Tibial nerve (tissue), 4 donors: ENCODE results near the gene OR5D14. TPM values are rescaled to one million over a fixed set of nuclear protein-coding genes. Genes with fewer than 3 reads are reported as not detected.

ENCODE experiments used
- DNase-seq, 2 donors: peaks; one replicate each; pipeline ENCODE4 v3.0.0-alpha.2; 2019; ENCODE audit warnings: low spot score in 2 of 2
- H3K27ac ChIP-seq, 4 donors: fragments of 200-600 bp; sonication (generic) in 3 of 4; one replicate each; pipeline ENCODE4 v1.5.1; 2017 to 2019; ENCODE audit warnings: mild to moderate bottlenecking in 1 of 4
- H3K27me3 ChIP-seq, 2 donors: fragments of 200-600 bp; sonication (generic) in 1 of 2; one replicate each; pipeline versions ENCODE4 v1.5.1 to v1.6.0; 2017 to 2019
- H3K36me3 ChIP-seq, 3 donors: fragments of 200-600 bp; sonication (generic); one replicate each; pipeline ENCODE4 v1.5.1; 2018 to 2019
- H3K4me1 ChIP-seq, 4 donors: fragments of 200-600 bp; sonication (generic) in 3 of 4; one replicate each; pipeline ENCODE4 v1.5.1; 2017 to 2019
- H3K4me3 ChIP-seq, 4 donors: fragments of 200-600 bp; sonication (generic) in 3 of 4; one replicate each; pipeline ENCODE4 v1.5.1; 2017 to 2019; ENCODE audit warnings: mild to moderate bottlenecking in 1 of 4, moderate library complexity in 1 of 4
- H3K9me3 ChIP-seq, 4 donors: fragments of 200-600 bp; sonication (generic) in 3 of 4; one replicate each; pipeline ENCODE4 v1.5.1; 2017 to 2019
- CTCF ChIP-seq, 5 experiments: fragments of 200-600 bp in 3 of 5; fragments of 450-650 bp in 2 of 5; sonication (generic) in 3 of 5; IDR thresholded peaks; one replicate each; pipeline ENCODE4 v1.5.1; 2016 to 2019; ENCODE audit warnings: antibody characterized with exemption in 5 of 5, mild to moderate bottlenecking in 3 of 5, moderate library complexity in 2 of 5
- EP300 ChIP-seq, 2 donors: sonication (generic); formaldehyde crosslinking; IDR thresholded peaks; one replicate each; pipeline ENCODE4 v1.6.1; 2017; ENCODE audit warnings: antibody characterized with exemption in 2 of 2, mild to moderate bottlenecking in 1 of 2
- POLR2A ChIP-seq, 2 donors: fragments of 450-650 bp; IDR thresholded peaks; one replicate each; pipeline ENCODE4 v1.6.1; 2017; ENCODE audit warnings: antibody characterized with exemption in 2 of 2, mild to moderate bottlenecking in 2 of 2, moderate library complexity in 2 of 2
- WGBS, 2 donors: methylation state at CpG; one replicate each; pipeline ENCODE4 v1.1.5; 2018; 5-methylcytosine and 5-hydroxymethylcytosine counted together
- total RNA-seq, 4 donors: library from RNA; depleted of rRNA; stranded (reverse); fragments of >200 nt; gene quantifications; one replicate each; pipeline ENCODE4 v1.1.0, GENCODE V29; 2016

The OR5D14 gene
- not detected for total RNA-seq

GRCh38 chr11:55795256-55795655 lies at the start of gene OR5D14:
TSS of gene OR5D14 (plus strand) at chr11:55795556. CDS start at chr11:55795556, 0 bp downstream.
- TF ChIP-seq POLR2A (IDR thresholded peaks at IDR 0.05) (no peak), EP300 (IDR thresholded peaks at IDR 0.05) (no peak), CTCF (IDR thresholded peaks at IDR 0.05) (no peak)
- H3K27ac ChIP-seq = no peak within 1 kb of the TSS

DNA sequence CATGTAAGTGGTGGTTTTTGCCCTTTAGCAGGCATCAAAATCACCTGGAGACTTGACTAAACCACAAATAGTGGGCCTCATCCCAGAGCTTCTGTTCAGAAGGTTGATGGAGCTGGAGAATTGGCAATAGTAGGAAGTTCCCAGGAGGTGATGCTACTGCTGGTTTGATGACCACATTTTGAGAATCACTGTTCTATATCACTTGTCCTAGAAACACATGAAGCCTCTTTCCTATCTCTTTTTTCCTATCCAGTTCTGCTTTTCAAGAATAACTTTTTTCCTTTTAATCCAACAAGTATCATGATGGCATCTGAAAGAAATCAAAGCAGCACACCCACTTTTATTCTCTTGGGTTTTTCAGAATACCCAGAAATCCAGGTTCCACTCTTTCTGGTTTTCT lies 22.2 kb upstream of the OR5D14 start, which contains the start of gene OR5D13:
TSS of gene OR5D13 (plus strand) at position 301 of the 400 bp plus-strand sequence. CDS start at position 301, 0 bp downstream.
- peaks cover 0 to 6% (median 0%) of the 10 kb centered on the region in 4 donors for H3K9me3 ChIP-seq
- no peak for TF ChIP-seq POLR2A (IDR thresholded peaks at IDR 0.05)
- TF ChIP-seq EP300 (IDR thresholded peaks at IDR 0.05) = no peak
- TF ChIP-seq CTCF (IDR thresholded peaks at IDR 0.05) = no peak
- no peaks in the 10 kb centered on the region for H3K27me3 ChIP-seq
- DNase-seq = no peak
- no peaks in the 10 kb centered on the region for H3K36me3 ChIP-seq
- no peaks in the 10 kb centered on the region for H3K4me1 ChIP-seq
- no peak within 1 kb of the TSS for H3K4me3 ChIP-seq
- H3K27ac ChIP-seq = no peak within 1 kb of the TSS

More at GRCh38 chr11:55795256-55795655, at the start of gene OR5D14:
- Histone ChIP-seq H3K9me3 (no peaks in the 10 kb centered on the region), H3K4me1 (no peaks in the 10 kb centered on the region), H3K27me3 (no peaks in the 10 kb centered on the region), H3K4me3 (no peak within 1 kb of the TSS), H3K36me3 (no peaks in the 10 kb centered on the region)
- no peak for DNase-seq

GRCh38 chr11:55791606-55792005 lies 3.8 kb upstream of the OR5D14 start:
- Histone ChIP-seq H3K36me3 (no peaks in the 10 kb centered on the region), H3K27ac (no peak overlapping the region), H3K4me3 (no peak overlapping the region), H3K27me3 (no peaks in the 10 kb centered on the region), H3K9me3 (no peaks in the 10 kb centered on the region), H3K4me1 (no peaks in the 10 kb centered on the region)
- WGBS, 2 donors = 85 to 93% methylated on average over 1 of the region's 1 CpG
- no peak for DNase-seq
- TF ChIP-seq POLR2A (IDR thresholded peaks at IDR 0.05) (no peak), EP300 (IDR thresholded peaks at IDR 0.05) (no peak), CTCF (IDR thresholded peaks at IDR 0.05) (no peak)

DNA sequence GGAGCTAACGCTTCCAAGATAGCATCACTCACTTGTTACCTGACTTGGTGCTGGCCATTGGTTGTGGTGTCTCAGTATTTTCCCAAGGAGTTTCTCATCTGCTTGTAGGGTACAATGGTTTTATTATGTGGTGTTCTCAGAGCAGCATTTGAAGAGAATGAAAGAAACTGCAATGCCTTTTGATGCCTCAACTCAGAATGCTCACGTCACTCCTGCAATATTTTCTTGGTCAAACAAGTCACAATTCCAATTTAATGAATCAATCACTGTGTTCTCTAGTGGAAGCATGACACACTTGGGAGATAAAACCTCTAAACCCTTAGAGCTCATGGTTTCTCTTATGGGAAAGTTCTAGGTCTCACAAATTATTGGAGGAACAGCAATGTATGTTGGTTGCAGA lies 2.0 kb upstream of the OR5D14 start:
- whole genome bisulfite sequencing, 2 donors = 41 to 77% methylated on average over 2 of the region's 2 CpGs
- no peak for TF ChIP-seq EP300 (IDR thresholded peaks at IDR 0.05)

GRCh38 chr11:55806248-55806647 lies 10.9 kb downstream of the OR5D14 start:
- no peak overlapping the region for H3K27ac ChIP-seq
- no peak for DNase-seq
- H3K4me3 ChIP-seq = no peak overlapping the region
- no peaks in the 10 kb centered on the region for H3K27me3 ChIP-seq
- no peak for TF ChIP-seq POLR2A (IDR thresholded peaks at IDR 0.05)
- no peak for TF ChIP-seq EP300 (IDR thresholded peaks at IDR 0.05)
- TF ChIP-seq CTCF (IDR thresholded peaks at IDR 0.05) = no peak
- no peaks in the 10 kb centered on the region for H3K36me3 ChIP-seq
- H3K9me3 ChIP-seq = peaks cover 0 to 15% (median 0%) of the 10 kb centered on the region in 4 donors
- WGBS, 2 donors = 80 to 81% methylated on average over 1 of the region's 1 CpG
- no peaks in the 10 kb centered on the region for H3K4me1 ChIP-seq

More for the DNA sequence above, 2.0 kb upstream of the OR5D14 start:
- Histone ChIP-seq H3K4me1 (no peaks in the 10 kb centered on the region), H3K9me3 (no peaks in the 10 kb centered on the region), H3K27ac (no peak overlapping the region), H3K4me3 (no peak overlapping the region), H3K27me3 (no peaks in the 10 kb centered on the region), H3K36me3 (no peaks in the 10 kb centered on the region)
- no peak for DNase-seq

DNA sequence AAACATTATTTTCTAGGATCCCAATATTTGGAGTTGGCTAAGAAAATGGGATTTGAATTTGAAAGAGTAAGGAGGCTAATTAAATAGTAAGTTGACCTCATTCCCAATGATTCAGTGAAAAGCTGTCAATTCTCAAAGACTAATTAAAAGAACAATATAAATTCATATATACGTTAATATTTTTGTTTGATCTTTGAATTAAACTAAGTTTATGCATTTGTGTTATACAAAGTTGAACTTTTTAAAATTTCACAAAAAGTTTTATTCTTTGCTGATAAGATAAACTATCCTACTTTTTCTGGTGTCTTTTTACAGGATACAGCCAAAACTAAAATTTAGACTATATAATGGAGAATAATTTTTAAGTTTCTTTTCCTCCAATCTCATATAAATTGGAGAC lies 15.7 kb downstream of the OR5D14 start, which contains the start of gene OR5L1:
TSS of gene OR5L1 (plus strand) at position 301 of the 400 bp plus-strand sequence. CDS start 100 bp downstream, outside the sequence.
- H3K27me3 ChIP-seq = no peaks in the 10 kb centered on the region
- no peak within 1 kb of the TSS for H3K4me3 ChIP-seq
- peaks cover 0 to 8% (median 0%) of the 10 kb centered on the region in 4 donors for H3K9me3 ChIP-seq
- H3K4me1 ChIP-seq = no peaks in the 10 kb centered on the region
- no peaks in the 10 kb centered on the region for H3K36me3 ChIP-seq
- no peak within 1 kb of the TSS for H3K27ac ChIP-seq
- WGBS, 2 donors = 49 to 80% methylated on average over 1 of the region's 1 CpG
- no peak for DNase-seq
- no peak for TF ChIP-seq CTCF (IDR thresholded peaks at IDR 0.05)
- no peak for TF ChIP-seq EP300 (IDR thresholded peaks at IDR 0.05)
- TF ChIP-seq POLR2A (IDR thresholded peaks at IDR 0.05) = no peak
